Lower leg skin (tissue), 3 donors: ENCODE data around the gene OTOGL.

Experiments
- CTCF ChIP-seq, 3 donors: fragments of 450-650 bp; IDR thresholded peaks; one replicate each; pipeline ENCODE4 v1.5.1; 2016; ENCODE audit warnings: antibody characterized with exemption in 3 of 3, mild to moderate bottlenecking in 3 of 3, moderate library complexity in 2 of 3
- POLR2A ChIP-seq, 2 donors: fragments of 450-650 bp; IDR thresholded peaks; one replicate each; pipeline ENCODE4 v1.6.1; 2016 to 2017; ENCODE audit warnings: antibody characterized with exemption in 2 of 2, mild to moderate bottlenecking in 1 of 2, moderate library complexity in 1 of 2

- TF ChIP-seq CTCF (IDR thresholded peaks at IDR 0.05) (no peak), POLR2A (IDR thresholded peaks at IDR 0.05) (no peak)
These were observed 142.4 kb downstream of the OTOGL start for GRCh38 chr12:80241576-80242273.
